Measurements from ENCODE around the gene IL19. TPM values are rescaled to one million over a fixed set of nuclear protein-coding genes. Genes with fewer than 3 reads are reported as not detected.

The IL19 gene
- total RNA-seq, 1 experiment from 2014 or later, result not detected

DNA sequence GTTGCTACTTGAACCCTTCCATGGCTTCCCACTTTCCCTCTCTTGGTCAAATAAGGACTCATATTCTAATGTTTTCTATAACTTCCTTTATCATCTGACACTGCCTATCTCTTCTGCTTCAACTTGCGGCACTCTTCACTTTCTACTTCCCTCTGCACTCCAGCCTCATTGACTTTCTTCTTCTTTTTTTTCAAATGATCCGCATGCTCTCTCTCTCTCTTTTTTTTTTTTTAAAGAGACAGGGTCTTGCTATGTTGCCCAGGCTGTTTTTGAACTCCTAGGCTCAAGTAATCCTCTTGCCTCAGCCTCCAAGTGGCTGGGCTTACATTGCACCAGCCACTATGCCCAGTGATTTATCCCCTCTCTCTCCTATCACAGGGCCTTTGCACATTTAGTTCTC is 9.1 kb downstream of the IL19 start (continued):
- TF ChIP-seq ZBTB21 (CRISPR knock-in tag; IDR thresholded peaks at IDR 0.05; ENCODE audit: borderline replicate concordance) (no peak), ZNF263 (CRISPR knock-in tag; IDR thresholded peaks at IDR 0.05; ENCODE audit: low read depth) (no peak), ZNF671 (CRISPR knock-in tag; IDR thresholded peaks at IDR 0.05) (no peak), STAT6 (CRISPR knock-in tag; conservative IDR thresholded peaks at IDR 0.05; ENCODE audit: low read depth) (no peak), ZBTB43 (CRISPR knock-in tag; IDR thresholded peaks at IDR 0.05) (no peak), ZNF416 (CRISPR knock-in tag; IDR thresholded peaks at IDR 0.05) (no peak), AR (CRISPR knock-in tag; IDR thresholded peaks at IDR 0.05) (no peak), PRRX2 (CRISPR knock-in tag; IDR thresholded peaks at IDR 0.05) (no peak), ATF1 (CRISPR knock-in tag; IDR thresholded peaks at IDR 0.05) (no peak)
- TF ChIP-seq, protein P1, sequence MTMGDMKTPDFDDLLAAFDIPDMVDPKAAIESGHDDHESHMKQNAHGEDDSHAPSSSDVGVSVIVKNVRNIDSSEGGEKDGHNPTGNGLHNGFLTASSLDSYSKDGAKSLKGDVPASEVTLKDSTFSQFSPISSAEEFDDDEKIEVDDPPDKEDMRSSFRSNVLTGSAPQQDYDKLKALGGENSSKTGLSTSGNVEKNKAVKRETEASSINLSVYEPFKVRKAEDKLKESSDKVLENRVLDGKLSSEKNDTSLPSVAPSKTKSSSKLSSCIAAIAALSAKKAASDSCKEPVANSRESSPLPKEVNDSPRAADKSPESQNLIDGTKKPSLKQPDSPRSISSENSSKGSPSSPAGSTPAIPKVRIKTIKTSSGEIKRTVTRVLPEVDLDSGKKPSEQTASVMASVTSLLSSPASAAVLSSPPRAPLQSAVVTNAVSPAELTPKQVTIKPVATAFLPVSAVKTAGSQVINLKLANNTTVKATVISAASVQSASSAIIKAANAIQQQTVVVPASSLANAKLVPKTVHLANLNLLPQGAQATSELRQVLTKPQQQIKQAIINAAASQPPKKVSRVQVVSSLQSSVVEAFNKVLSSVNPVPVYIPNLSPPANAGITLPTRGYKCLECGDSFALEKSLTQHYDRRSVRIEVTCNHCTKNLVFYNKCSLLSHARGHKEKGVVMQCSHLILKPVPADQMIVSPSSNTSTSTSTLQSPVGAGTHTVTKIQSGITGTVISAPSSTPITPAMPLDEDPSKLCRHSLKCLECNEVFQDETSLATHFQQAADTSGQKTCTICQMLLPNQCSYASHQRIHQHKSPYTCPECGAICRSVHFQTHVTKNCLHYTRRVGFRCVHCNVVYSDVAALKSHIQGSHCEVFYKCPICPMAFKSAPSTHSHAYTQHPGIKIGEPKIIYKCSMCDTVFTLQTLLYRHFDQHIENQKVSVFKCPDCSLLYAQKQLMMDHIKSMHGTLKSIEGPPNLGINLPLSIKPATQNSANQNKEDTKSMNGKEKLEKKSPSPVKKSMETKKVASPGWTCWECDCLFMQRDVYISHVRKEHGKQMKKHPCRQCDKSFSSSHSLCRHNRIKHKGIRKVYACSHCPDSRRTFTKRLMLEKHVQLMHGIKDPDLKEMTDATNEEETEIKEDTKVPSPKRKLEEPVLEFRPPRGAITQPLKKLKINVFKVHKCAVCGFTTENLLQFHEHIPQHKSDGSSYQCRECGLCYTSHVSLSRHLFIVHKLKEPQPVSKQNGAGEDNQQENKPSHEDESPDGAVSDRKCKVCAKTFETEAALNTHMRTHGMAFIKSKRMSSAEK (CRISPR knock-in tag; IDR thresholded peaks at IDR 0.05; ENCODE audit: borderline replicate concordance), result no peak
- TF ChIP-seq, protein P2, sequence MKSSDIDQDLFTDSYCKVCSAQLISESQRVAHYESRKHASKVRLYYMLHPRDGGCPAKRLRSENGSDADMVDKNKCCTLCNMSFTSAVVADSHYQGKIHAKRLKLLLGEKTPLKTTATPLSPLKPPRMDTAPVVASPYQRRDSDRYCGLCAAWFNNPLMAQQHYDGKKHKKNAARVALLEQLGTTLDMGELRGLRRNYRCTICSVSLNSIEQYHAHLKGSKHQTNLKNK (CRISPR knock-in tag; IDR thresholded peaks at IDR 0.05), result no peak

DNA sequence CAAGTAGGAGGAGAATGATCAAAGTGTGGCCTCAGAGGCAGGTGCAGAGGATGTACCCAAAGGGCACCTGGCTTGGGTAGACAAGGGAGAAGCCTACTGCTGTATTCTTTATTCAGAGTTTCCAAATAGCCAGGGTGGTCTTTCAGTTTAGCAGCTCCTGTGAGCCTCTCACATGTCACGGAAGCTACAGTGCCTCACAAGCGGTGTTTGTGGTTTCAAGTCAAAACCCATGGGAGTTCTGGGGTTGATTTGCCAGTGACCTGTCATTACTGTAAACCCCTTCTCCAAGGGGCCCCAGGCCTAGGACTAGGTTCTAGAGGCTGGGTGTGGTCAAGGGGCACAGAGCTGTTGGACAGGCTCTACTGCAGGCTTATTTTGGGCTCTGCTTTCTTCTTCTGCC is 11.9 kb downstream of the IL19 start:
- ChIA-PET POLR2A (no interaction called here), CTCF (interaction anchor here (1.3 kb wide), 1 partner anchor 16 kb away, joined by 4 read pairs; no protein-coding TSS in a partner anchor)
- DNase-seq (ENCODE audit: low spot score), result no peak
- Mint-ChIP-seq H3K4me1 (no peaks in the 10 kb centered on the region; the same call in 1 of the 2 replicates), H3K4me3 (no peak overlapping the region), H3K36me3 (no peaks in the 10 kb centered on the region), H3K27me3 (ENCODE audit: low read depth) (no peaks in the 10 kb centered on the region; the same call in 1 of the 2 replicates), H3K9me3 (no peaks in the 10 kb centered on the region), H3K27ac (no peak overlapping the region)
- TF ChIP-seq RELA (CRISPR knock-in tag; IDR thresholded peaks at IDR 0.05; ENCODE audit: borderline replicate concordance), result no peak
- no peak for TF ChIP-seq FOXK1 (CRISPR knock-in tag; IDR thresholded peaks at IDR 0.05)
- TF ChIP-seq SMAD3 (CRISPR knock-in tag; IDR thresholded peaks at IDR 0.05; ENCODE audit: borderline replicate concordance), result no peak
- no peak for TF ChIP-seq USF1 (CRISPR knock-in tag; IDR thresholded peaks at IDR 0.05)
- TF ChIP-seq TCF7 (CRISPR knock-in tag; IDR thresholded peaks at IDR 0.05; ENCODE audit: low read depth), result no peak
- TF ChIP-seq, protein P3, sequence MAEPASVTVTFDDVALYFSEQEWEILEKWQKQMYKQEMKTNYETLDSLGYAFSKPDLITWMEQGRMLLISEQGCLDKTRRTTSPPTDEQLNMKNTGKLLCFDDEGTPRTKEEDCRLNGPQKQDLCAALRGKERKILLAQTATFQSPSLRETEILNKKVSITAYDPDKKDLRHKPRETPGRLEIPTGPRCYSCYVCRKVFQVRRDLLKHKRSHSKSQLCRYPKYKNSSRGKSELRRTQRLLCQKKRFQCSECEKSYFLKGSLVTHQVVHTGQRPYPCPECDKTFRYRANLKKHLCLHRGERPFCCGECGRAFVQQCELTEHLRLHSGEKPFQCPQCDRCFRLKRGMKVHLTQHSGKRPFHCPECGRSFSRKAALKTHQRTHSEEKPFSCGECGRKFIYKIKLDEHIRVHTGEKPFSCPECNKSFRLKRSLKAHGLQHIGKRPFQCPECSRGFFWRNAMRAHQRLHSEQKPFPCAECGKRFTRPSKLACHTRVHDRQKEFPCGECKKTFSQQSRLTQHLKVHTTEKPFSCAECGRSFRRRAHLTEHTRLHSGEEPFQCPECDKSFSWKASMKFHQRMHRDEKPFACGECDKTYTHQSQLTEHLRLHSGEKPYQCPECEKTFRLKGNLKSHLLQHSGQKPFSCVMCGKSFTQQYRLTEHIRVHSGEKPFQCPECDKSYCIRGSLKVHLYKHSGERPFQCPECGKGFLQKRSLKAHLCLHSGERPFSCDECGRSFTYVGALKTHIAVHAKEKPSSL (CRISPR knock-in tag; conservative IDR thresholded peaks at IDR 0.05), result no peak
- TF ChIP-seq, protein P4, sequence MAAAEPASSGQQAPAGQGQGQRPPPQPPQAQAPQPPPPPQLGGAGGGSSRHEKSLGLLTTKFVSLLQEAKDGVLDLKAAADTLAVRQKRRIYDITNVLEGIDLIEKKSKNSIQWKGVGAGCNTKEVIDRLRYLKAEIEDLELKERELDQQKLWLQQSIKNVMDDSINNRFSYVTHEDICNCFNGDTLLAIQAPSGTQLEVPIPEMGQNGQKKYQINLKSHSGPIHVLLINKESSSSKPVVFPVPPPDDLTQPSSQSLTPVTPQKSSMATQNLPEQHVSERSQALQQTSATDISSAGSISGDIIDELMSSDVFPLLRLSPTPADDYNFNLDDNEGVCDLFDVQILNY (CRISPR knock-in tag; IDR thresholded peaks at IDR 0.05), result no peak
- ATAC-seq, result no peak

All from WTC11 (cell line).